SK-N-SH treated with all-trans-retinoic acid at 6 μM for 48 hours (cell line): ENCODE measurements around the gene TECTA.

ENCODE experiments used
- PATZ1 ChIP-seq: fragments of 250-450 bp; sonication (Bioruptor Pico); IDR thresholded peaks from 2 replicates; pipeline ENCODE4 v1.8.0; 2020; ENCODE audit warnings: mild to moderate bottlenecking, moderate library complexity, borderline replicate concordance
- RARB ChIP-seq: fragments of 250-450 bp; sonication (Bioruptor Pico); IDR thresholded peaks from 2 replicates; pipeline ENCODE4 v1.8.0; 2021; ENCODE audit warnings: mild to moderate bottlenecking, moderate library complexity
- TOX ChIP-seq: fragments of 250-450 bp; sonication (Bioruptor Pico); IDR thresholded peaks from 2 replicates; pipeline ENCODE4 v1.8.0; 2021; ENCODE audit warnings: mild to moderate bottlenecking, moderate library complexity, borderline replicate concordance
- ZFP30 ChIP-seq: fragments of 450-650 bp; formaldehyde crosslinking; IDR thresholded peaks from 2 replicates; pipeline ENCODE4 v1.5.0; 2022; ENCODE audit warnings: mild to moderate bottlenecking, moderate library complexity
- ZNF8 ChIP-seq: fragments of 450-650 bp; formaldehyde crosslinking; IDR thresholded peaks from 2 replicates; pipeline ENCODE4 v1.5.0; 2020; ENCODE audit warnings: mild to moderate bottlenecking, moderate library complexity

GRCh38 chr11:121151207-121151688 lies 50.2 kb downstream of the TECTA start:
- no peak for TF ChIP-seq ZFP30 (CRISPR knock-in tag)
- TF ChIP-seq PATZ1 = no peak
- TF ChIP-seq TOX (CRISPR knock-in tag) = no peak
- no peak for TF ChIP-seq RARB (CRISPR knock-in tag)
- TF ChIP-seq ZNF8 (CRISPR knock-in tag) = no peak
